Ovary (tissue), 9 donors: ENCODE measurements around the gene PTEN. TPM values are rescaled to one million over a fixed set of nuclear protein-coding genes. Genes with fewer than 3 reads are reported as not detected.

Experiments used
- DNase-seq, 5 donors: peaks; one replicate each; pipeline ENCODE4 v3.0.0-alpha.2; 2019 to 2020
- H3K27ac ChIP-seq, 2 donors: fragments of 200-600 bp; one replicate each; pipeline versions ENCODE4 v1.5.1 to v1.8.0; 2019 to 2022
- H3K27me3 ChIP-seq: fragments of 200-600 bp; one replicate; pipeline ENCODE4 v1.8.0; 2022
- H3K36me3 ChIP-seq: fragments of 200-600 bp; sonication (generic); one replicate; pipeline ENCODE4 v1.5.1; 2019
- H3K4me1 ChIP-seq: one replicate; pipeline ENCODE4 v1.8.1; 2013; ENCODE audit warnings: mild to moderate bottlenecking, moderate library complexity; ENCODE audit not compliant: insufficient read depth
- H3K4me3 ChIP-seq: fragments of 200-600 bp; sonication (generic); one replicate; pipeline ENCODE4 v1.5.1; 2017
- H3K9me3 ChIP-seq, 2 donors: fragments of 200-600 bp in 1 of 2; sonication (generic) in 1 of 2; one replicate each; pipeline versions ENCODE4 v1.5.1 to v1.8.1; 2013 to 2019; ENCODE audit warnings: mild to moderate bottlenecking in 1 of 2, moderate library complexity in 1 of 2
- CTCF ChIP-seq, 3 donors: fragments of 450-650 bp in 2 of 3; fragments of 200-600 bp in 1 of 3; IDR thresholded peaks; one replicate each; pipeline versions ENCODE4 v1.5.1 to v1.8.0; 2016 to 2022; ENCODE audit warnings: antibody characterized with exemption in 3 of 3, mild to moderate bottlenecking in 1 of 3
- EP300 ChIP-seq: sonication (generic); formaldehyde crosslinking; IDR thresholded peaks from one replicate; pipeline ENCODE4 v1.6.1; 2017; ENCODE audit warnings: antibody characterized with exemption
- POLR2A ChIP-seq: fragments of 450-650 bp; IDR thresholded peaks from one replicate; pipeline ENCODE4 v1.6.1; 2017; ENCODE audit warnings: antibody characterized with exemption, mild to moderate bottlenecking, moderate library complexity
- whole genome bisulfite sequencing, 3 donors: extraction: QIAGEN DNeasy Blood & Tissue Kit in 1 of 3; methylation state at CpG; one replicate each; pipeline versions ENCODE4 v1.1.5 to v1.1.7; 2013 to 2017; 5-methylcytosine and 5-hydroxymethylcytosine counted together
- intact Hi-C, 4 donors: fragments of 100-400 bp; cut with DNase I; formaldehyde crosslinking; loops; one replicate each; pipeline versions ENCODE4 v1.11.0 to v1.15.1; 2022 to 2023
- polyA plus RNA-seq, 2 donors: library from polyadenylated mRNA; stranded (reverse); fragments of 200-250 nt in 1 of 2; fragments of 350-450 nt in 1 of 2; fragmentation: Illumina TruSeq in 1 of 2; extraction: RNeasy Lipid Tissue Mini Kit (QIAGEN cat#74804) in 1 of 2; gene quantifications; one replicate each; pipeline ENCODE4 v1.2.3, GENCODE V29; 2013 to 2014
- total RNA-seq, 7 donors: library from RNA; depleted of rRNA in 2 of 7; stranded (reverse); fragments of >200 nt in 2 of 7; fragmentation: NEBNext Ultra II Directional in 3 of 7; extraction: Animal tissue kit (Norgen Biotek cat#: 25700) in 3 of 7; gene quantifications; one replicate each; pipeline versions ENCODE4 v1.1.0 to v1.2.4, GENCODE V29; 2016 to 2023
- donor health status: DM: no; HTN: no; CAD: no; lungs with moderate emphysema.
- donor health status: DM: no; HTN: no; CAD: no.
- donor health status: Bipolar disorder and iron deficiency.
- donor health status: DM: yes; HTN: yes; CAD: no.
- donor health status: DM: no; HTN: no; CAD: no.
- donor health status: DM: yes; HTN: yes; CAD: no.

Gene PTEN
- total and polyA plus RNA-seq, 9 donors: 23.7 to 182 (median 84.7) TPM

GRCh38 chr10:87942884-87943527, 79.6 kb downstream of the PTEN start:
- no peaks in the 10 kb centered on the region for H3K36me3 ChIP-seq
- H3K4me3 ChIP-seq: no peak overlapping the region
- DNase-seq: no peak
- WGBS, 3 donors: 55 to 76% (median 63%) methylated on average over 1 of the region's 1 CpG
- intact Hi-C loops: no loop called here
- no peak overlapping the region for H3K27ac ChIP-seq
- no peak for TF ChIP-seq POLR2A
- no peak for TF ChIP-seq CTCF (IDR thresholded peaks at IDR 0.05)
- TF ChIP-seq EP300: no peak
- no peaks in the 10 kb centered on the region for H3K9me3 ChIP-seq
- H3K4me1 ChIP-seq: peaks cover 4% of the 10 kb centered on the region
- no peaks in the 10 kb centered on the region for H3K27me3 ChIP-seq

- Histone ChIP-seq H3K4me1 (peaks cover 4% of the 10 kb centered on the region), H3K27ac (no peak overlapping the region), H3K4me3 (no peak overlapping the region), H3K27me3 (no peaks in the 10 kb centered on the region), H3K36me3 (no peaks in the 10 kb centered on the region), H3K9me3 (no peaks in the 10 kb centered on the region)
- DNase-seq: no peak
- WGBS, 3 donors: 88 to 94% (median 92%) methylated on average over 6 of the region's 6 CpGs
- intact Hi-C loops: no loop called here
- no peak for TF ChIP-seq POLR2A
- TF ChIP-seq EP300: no peak
- no peak for TF ChIP-seq CTCF (IDR thresholded peaks at IDR 0.05)
Measured at GRCh38 chr10:87945984-87946383, 82.6 kb downstream of the PTEN start.

- Histone ChIP-seq H3K36me3 (no peaks in the 10 kb centered on the region), H3K27me3 (no peaks in the 10 kb centered on the region), H3K4me3 (no peak overlapping the region), H3K9me3 (no peaks in the 10 kb centered on the region), H3K4me1 (peaks cover 2% of the 10 kb centered on the region), H3K27ac (no peak overlapping the region)
- TF ChIP-seq EP300 (no peak), CTCF (IDR thresholded peaks at IDR 0.05) (no peak), POLR2A (no peak)
- intact Hi-C loops: no loop called here
- WGBS, 3 donors: 22 to 49% (median 48%) methylated on average over 2 of the region's 2 CpGs
- no peak for DNase-seq
Measured at GRCh38 chr10:87952612-87953011, 89.2 kb downstream of the PTEN start.

GRCh38 chr10:87956055-87956454, 92.6 kb downstream of the PTEN start:
- Histone ChIP-seq H3K27me3 (no peaks in the 10 kb centered on the region), H3K4me3 (no peak overlapping the region), H3K36me3 (no peaks in the 10 kb centered on the region), H3K4me1 (no peaks in the 10 kb centered on the region), H3K27ac (no peak overlapping the region), H3K9me3 (no peaks in the 10 kb centered on the region)
- DNase-seq: no peak
- intact Hi-C loops: no loop called here
- TF ChIP-seq POLR2A: no peak

GRCh38 chr10:87957702-87958101, 94.3 kb downstream of the PTEN start:
- intact Hi-C loops: no loop called here
- 83 to 88% (median 86%) methylated on average over 5 of the region's 5 CpGs for WGBS, 3 donors
- no peaks in the 10 kb centered on the region for H3K9me3 ChIP-seq
- no peaks in the 10 kb centered on the region for H3K4me1 ChIP-seq
- TF ChIP-seq EP300 (no peak), CTCF (IDR thresholded peaks at IDR 0.05) (no peak), POLR2A (no peak)
- H3K27ac ChIP-seq: no peak overlapping the region
- DNase-seq: no peak
- H3K36me3 ChIP-seq: no peaks in the 10 kb centered on the region
- no peaks in the 10 kb centered on the region for H3K27me3 ChIP-seq
- H3K4me3 ChIP-seq: no peak overlapping the region
